BLaER1 treated with 17β-estradiol and CSF1 and Interleukin-3, amounts not matched to agents 10 nM and 100 nM (cell line): ENCODE data around the gene TLDC2.
"Not testable (repeated sequence)": the region's sequence is repeated elsewhere in the genome, so short reads cannot be mapped to it uniquely, and the experiment has no call there.

Experiments used
- H3K27ac ChIP-seq, 11 experiments: shearing (Covaris generic); formaldehyde crosslinking; 2 replicates each; pipeline ENCODE4 v1.8.1; 2022
- H3K27me3 ChIP-seq, 11 experiments: shearing (Covaris generic); formaldehyde crosslinking; 2 replicates each; pipeline ENCODE4 v1.8.1; 2022
- H3K36me3 ChIP-seq, 11 experiments: shearing (Covaris generic); formaldehyde crosslinking; 2 replicates each; pipeline ENCODE4 v1.8.1; 2022
- H3K4me1 ChIP-seq, 10 experiments: shearing (Covaris generic); formaldehyde crosslinking; 2 replicates each; pipeline ENCODE4 v1.8.1; 2022
- H3K4me2 ChIP-seq, 11 experiments: shearing (Covaris generic); formaldehyde crosslinking; 2 replicates each; pipeline ENCODE4 v1.8.1; 2022
- H3K4me3 ChIP-seq, 10 experiments: shearing (Covaris generic); formaldehyde crosslinking; 2 replicates each; pipeline ENCODE4 v1.8.1; 2022
- H3K9ac ChIP-seq, 11 experiments: shearing (Covaris generic); formaldehyde crosslinking; 2 replicates each; pipeline ENCODE4 v1.8.1; 2022
- H3K9me3 ChIP-seq, 11 experiments: shearing (Covaris generic); formaldehyde crosslinking; replicated peaks in 1 of 11; 2 replicates each; pipeline ENCODE4 v1.8.1; 2022
- H4K20me1 ChIP-seq, 11 experiments: shearing (Covaris generic); formaldehyde crosslinking; 2 replicates each; pipeline ENCODE4 v1.8.1; 2022
- Cebpa-rat ChIP-seq, 11 experiments: shearing (Covaris generic); IDR thresholded peaks; 2 replicates each; pipeline ENCODE4 v1.8.1; 2022

TLDC2 gene

DNA sequence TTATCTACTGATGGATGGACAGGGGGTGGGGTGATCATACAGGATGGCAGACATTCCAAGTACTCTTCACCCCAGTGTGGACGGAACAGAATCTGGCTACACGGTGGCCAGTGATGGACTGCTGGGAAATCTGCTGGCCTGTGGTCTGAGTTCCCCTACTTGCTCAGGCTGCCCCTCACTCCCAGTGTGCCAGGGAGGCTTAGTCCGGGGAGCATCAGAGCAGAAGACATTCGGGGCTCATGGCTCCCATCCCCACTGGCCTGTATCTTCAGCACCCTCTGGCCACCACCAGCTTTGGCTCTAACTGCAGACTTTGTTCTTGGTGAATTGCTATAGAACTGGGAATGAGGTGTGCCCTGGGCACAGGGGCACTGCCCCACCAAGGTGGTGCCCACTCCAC, 15.3 kb downstream of the TLDC2 start:
- Histone ChIP-seq H3K9me3 (no peaks in the 10 kb centered on the region), H4K20me1 (peaks cover 0 to 68% (median 0%) of the 10 kb centered on the region in 11 experiments; a peak in 5 of 22 replicates), H3K4me3 (no peak overlapping the region), H3K4me1 (peaks cover 8 to 19% (median 13%) of the 10 kb centered on the region in 10 experiments; a peak in 16 of 20 replicates), H3K9ac (no peak overlapping the region), H3K36me3 (peaks cover 0 to 73% (median 0%) of the 10 kb centered on the region in 11 experiments; a peak in 6 of 22 replicates), H3K27ac (no peak overlapping the region), H3K27me3 (no peaks in the 10 kb centered on the region), H3K4me2 (no peak overlapping the region)
- no peak for TF ChIP-seq Cebpa-rat (IDR thresholded peaks at IDR 0.05)

DNA sequence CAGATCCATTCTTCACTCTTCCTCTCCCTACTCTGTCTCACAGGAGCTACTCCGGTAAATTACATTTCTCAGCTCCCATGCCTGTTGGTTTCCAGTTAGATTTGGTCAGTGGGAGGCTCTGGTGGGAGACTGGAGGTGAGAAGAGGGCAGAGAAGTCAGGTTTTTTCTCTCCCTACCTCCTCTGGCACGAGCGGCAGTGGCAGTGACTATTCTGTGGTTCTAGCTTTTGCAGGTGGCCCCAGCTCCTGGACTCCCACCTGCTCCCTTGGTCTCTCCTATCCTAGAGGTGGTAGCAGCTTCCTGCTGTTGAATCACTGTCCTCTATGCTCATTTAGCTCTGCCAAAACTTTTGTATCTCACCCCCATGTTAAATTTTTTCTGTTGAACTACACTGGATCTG, 17.9 kb downstream of the TLDC2 start:
- no peak overlapping the region for H3K27ac ChIP-seq
- peaks cover 0 to 10% (median 6%) of the 10 kb centered on the region in 10 experiments; a peak in 5 of 20 replicates for H3K4me1 ChIP-seq
- TF ChIP-seq Cebpa-rat (IDR thresholded peaks at IDR 0.05): no peak
- no peak overlapping the region for H3K9ac ChIP-seq
- no peak overlapping the region for H3K4me2 ChIP-seq
- H3K9me3 ChIP-seq: no peaks in the 10 kb centered on the region
- H4K20me1 ChIP-seq: peaks cover 0 to 85% (median 0%) of the 10 kb centered on the region in 11 experiments; a peak in 5 of 22 replicates
- H3K4me3 ChIP-seq: no peak overlapping the region
- H3K36me3 ChIP-seq: peaks cover 0 to 98% (median 0%) of the 10 kb centered on the region in 11 experiments; a peak in 6 of 22 replicates
- no peaks in the 10 kb centered on the region for H3K27me3 ChIP-seq

DNA sequence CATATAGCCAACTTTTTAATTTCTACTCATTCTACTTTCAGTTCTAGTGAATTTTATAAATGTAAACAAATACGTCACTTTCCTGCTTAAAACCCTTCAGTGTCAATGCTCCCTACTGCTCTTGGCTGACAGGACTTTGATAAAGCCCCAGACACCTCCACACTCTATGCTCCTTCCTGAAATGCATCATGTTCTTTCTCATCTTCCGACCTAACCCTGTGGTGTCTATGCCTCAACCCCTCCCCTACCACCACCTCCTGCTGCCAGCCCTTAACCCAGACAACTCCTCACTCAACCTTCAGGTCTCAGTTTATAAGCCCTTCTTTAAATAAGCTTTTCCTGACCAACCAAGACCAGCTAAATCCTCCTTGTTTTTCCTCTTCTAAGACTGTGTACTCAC, 19.1 kb downstream of the TLDC2 start:
- Histone ChIP-seq H4K20me1 (peaks cover 0 to 86% (median 0%) of the 10 kb centered on the region in 11 experiments; a peak in 5 of 22 replicates), H3K4me2 (no peak overlapping the region), H3K9ac (no peak overlapping the region), H3K27ac (no peak overlapping the region), H3K27me3 (no peaks in the 10 kb centered on the region), H3K36me3 (peaks cover 0 to 99% (median 0%) of the 10 kb centered on the region in 11 experiments; a peak in 6 of 22 replicates), H3K9me3 (no peaks in the 10 kb centered on the region), H3K4me1 (peaks cover 0 to 6% (median 5%) of the 10 kb centered on the region in 10 experiments; a peak in 5 of 20 replicates), H3K4me3 (no peak overlapping the region)
- no peak for TF ChIP-seq Cebpa-rat (IDR thresholded peaks at IDR 0.05)

DNA sequence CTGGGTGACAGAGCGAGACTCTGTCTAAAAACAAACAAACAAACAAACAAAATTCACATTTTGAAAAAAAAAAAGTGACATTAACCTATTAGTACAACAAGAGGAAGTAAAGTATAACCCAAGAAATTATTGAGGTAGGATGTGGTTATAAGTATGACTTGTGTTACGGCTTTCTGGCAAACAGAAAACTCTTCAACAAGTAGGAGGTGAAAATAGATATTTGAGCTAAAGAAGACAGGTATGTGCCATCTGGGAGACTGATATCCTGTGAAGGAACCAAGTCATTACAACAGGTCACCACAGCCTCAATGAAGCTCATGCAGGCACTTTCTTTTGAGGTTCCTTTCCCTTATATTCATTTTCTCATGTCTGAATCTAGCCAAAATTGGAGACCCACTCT, 28.8 kb downstream of the TLDC2 start:
- Histone ChIP-seq H3K27me3 (no peaks in the 10 kb centered on the region), H4K20me1 (peaks cover 0 to 39% (median 0%) of the 10 kb centered on the region in 11 experiments; a peak in 1 of 22 replicates), H3K4me3 (no peak overlapping the region), H3K36me3 (peaks cover 0 to 100% (median 0%) of the 10 kb centered on the region in 11 experiments; a peak in 6 of 22 replicates), H3K9me3 (no peaks in the 10 kb centered on the region), H3K9ac (no peak overlapping the region), H3K4me1 (peaks cover 0 to 29% (median 19%) of the 10 kb centered on the region in 10 experiments; a peak in 16 of 20 replicates), H3K4me2 (no peak overlapping the region; a peak in 1 of 22 replicates), H3K27ac (no peak overlapping the region)
- no peak for TF ChIP-seq Cebpa-rat (IDR thresholded peaks at IDR 0.05)

DNA sequence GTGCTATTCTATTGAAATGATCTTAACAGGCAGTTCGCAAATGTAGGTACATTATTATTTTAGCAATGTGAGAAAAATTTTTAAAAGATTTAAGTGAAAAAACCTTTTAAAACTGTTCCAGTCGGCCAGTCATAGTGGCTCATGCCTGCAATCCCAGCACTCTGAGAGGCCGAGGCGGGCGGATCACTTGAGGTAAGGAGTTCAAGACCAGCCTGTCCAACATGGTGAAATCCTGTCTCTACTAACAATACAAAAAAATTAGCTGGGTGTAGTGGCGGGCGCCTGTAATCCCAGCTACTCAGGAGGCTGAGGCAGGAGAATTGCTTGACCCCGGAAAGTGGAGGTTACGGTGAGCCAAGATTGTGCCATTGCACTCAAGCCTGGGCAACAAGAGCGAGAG, 29.6 kb downstream of the TLDC2 start:
- H3K9me3 ChIP-seq, H3K27me3 ChIP-seq, H3K4me2 ChIP-seq, H3K27ac ChIP-seq, H3K4me3 ChIP-seq, H3K9ac ChIP-seq: not testable (repeated sequence)
- peaks cover 0 to 36% (median 0%) of the 10 kb centered on the region in 11 experiments; a peak in 1 of 22 replicates for H4K20me1 ChIP-seq
- peaks cover 0 to 100% (median 0%) of the 10 kb centered on the region in 11 experiments; a peak in 6 of 22 replicates for H3K36me3 ChIP-seq
- H3K4me1 ChIP-seq: peaks cover 0 to 29% (median 19%) of the 10 kb centered on the region in 10 experiments; a peak in 16 of 20 replicates

DNA sequence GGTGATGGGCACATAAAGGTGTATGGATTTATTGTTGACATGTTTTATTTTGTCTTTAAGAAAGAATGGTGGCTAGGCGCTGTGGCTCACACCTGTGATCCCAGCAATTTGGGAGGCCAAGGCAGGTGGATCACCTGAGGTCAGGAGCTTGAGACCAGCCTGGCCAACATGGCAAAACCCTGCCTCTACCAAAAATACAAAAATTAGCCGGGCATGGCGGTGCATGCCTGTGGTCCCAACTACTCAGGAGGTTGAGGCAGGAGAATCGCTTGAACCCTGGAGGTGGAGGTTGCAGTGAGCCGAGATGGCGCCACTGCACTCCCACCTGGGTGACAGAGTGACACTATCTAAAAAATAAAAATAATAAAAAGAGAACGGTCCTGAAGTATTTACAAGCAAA, 30.1 kb downstream of the TLDC2 start:
- H3K4me3 ChIP-seq, H3K27me3 ChIP-seq, H3K4me2 ChIP-seq, H3K27ac ChIP-seq, H3K9ac ChIP-seq, H3K9me3 ChIP-seq: not testable (repeated sequence)
- Histone ChIP-seq H3K36me3 (peaks cover 0 to 100% (median 0%) of the 10 kb centered on the region in 11 experiments; a peak in 6 of 22 replicates), H4K20me1 (peaks cover 0 to 36% (median 0%) of the 10 kb centered on the region in 11 experiments; a peak in 3 of 22 replicates), H3K4me1 (peaks cover 0 to 29% (median 19%) of the 10 kb centered on the region in 10 experiments; a peak in 16 of 20 replicates)

DNA sequence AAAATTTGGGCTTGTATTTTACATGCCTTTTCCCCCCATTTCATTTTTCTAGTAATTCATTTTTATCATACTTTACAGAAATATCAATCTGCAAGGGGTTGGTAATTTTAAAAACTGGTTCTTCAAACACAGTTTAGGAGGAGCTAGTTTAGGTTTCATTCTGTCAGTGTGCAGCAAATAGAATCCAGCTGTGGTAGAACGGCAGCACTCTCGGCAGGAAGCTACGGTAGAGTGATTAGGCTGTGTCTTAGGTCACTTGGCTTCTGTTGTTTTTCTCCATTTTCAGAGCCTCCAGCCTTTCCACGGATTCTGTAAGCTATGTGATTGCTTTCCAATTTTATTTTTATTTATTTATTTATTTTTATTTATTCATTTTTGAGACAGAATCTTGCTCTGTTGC, 32.7 kb downstream of the TLDC2 start:
- peak overlapping the region in 2 of 11 experiments; percentile 11 to 32; a peak in 3 of 22 replicates for H3K9ac ChIP-seq
- no peak for TF ChIP-seq Cebpa-rat (IDR thresholded peaks at IDR 0.05)
- peaks cover 0 to 36% (median 0%) of the 10 kb centered on the region in 11 experiments; a peak in 3 of 22 replicates for H4K20me1 ChIP-seq
- H3K4me3 ChIP-seq: no peak overlapping the region
- H3K36me3 ChIP-seq: peaks cover 0 to 100% (median 0%) of the 10 kb centered on the region in 11 experiments; a peak in 6 of 22 replicates
- H3K9me3 ChIP-seq: no peaks in the 10 kb centered on the region
- H3K27me3 ChIP-seq: no peaks in the 10 kb centered on the region
- peaks cover 0 to 29% (median 19%) of the 10 kb centered on the region in 10 experiments; a peak in 16 of 20 replicates for H3K4me1 ChIP-seq
- H3K27ac ChIP-seq: peak overlapping the region in 7 of 11 experiments; percentile 26 to 68 (median 54); a peak in 13 of 22 replicates
- peak overlapping the region in 8 of 11 experiments; percentile 48 to 73 (median 62); a peak in 17 of 22 replicates for H3K4me2 ChIP-seq

DNA sequence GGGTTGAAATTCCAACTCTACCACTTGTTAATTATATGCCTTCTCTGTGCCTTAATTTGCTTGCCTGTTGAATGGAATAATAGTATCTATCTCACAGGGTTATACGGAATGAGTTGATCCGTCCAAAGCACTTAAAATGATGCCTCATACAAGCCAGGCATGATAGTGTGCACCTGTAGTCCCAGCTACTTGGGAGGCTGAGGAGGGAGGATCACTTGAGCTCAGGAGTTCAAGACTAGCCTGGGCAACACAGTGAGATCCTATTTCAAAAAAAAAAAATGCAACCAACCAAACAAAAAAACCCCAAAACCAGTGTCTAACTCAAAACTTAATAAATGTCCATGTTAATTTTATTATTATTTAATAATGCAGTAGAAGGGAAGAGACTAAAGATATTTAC, 40.3 kb downstream of the TLDC2 start:
- Histone ChIP-seq H3K27ac (no peak overlapping the region), H3K9ac (no peak overlapping the region), H3K4me1 (no peaks in the 10 kb centered on the region), H3K36me3 (peaks cover 0 to 97% (median 0%) of the 10 kb centered on the region in 11 experiments; a peak in 9 of 22 replicates), H3K4me2 (no peak overlapping the region), H4K20me1 (peaks cover 0 to 86% (median 0%) of the 10 kb centered on the region in 11 experiments; a peak in 4 of 22 replicates), H3K9me3 (no peaks in the 10 kb centered on the region), H3K27me3 (no peaks in the 10 kb centered on the region), H3K4me3 (no peak overlapping the region)
- no peak for TF ChIP-seq Cebpa-rat (IDR thresholded peaks at IDR 0.05)

DNA sequence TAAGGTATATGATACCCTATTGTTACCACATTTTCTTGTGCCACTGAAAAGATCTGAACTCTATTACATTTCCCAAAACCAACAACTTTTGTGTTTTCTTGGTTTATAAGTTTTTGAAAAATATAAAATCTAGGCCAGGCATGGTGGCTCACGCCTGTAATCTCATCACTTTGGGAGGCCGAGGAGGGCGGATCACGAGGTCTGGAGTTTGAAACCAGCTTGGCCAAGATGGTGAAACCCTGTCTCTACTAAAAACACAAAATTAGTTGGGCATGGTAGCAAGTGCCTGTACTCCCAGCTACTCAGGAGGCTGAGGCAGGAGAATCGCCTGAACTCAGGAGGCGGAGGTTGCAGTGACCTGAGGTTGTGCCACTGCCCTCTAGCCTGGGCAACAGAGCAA, 41.3 kb downstream of the TLDC2 start:
- no peak for TF ChIP-seq Cebpa-rat (IDR thresholded peaks at IDR 0.05)
- Histone ChIP-seq H3K36me3 (peaks cover 0 to 97% (median 0%) of the 10 kb centered on the region in 11 experiments; a peak in 9 of 22 replicates), H3K9ac (no peak overlapping the region), H4K20me1 (peaks cover 0 to 86% (median 0%) of the 10 kb centered on the region in 11 experiments; a peak in 4 of 22 replicates), H3K4me3 (no peak overlapping the region), H3K27me3 (no peaks in the 10 kb centered on the region), H3K4me2 (no peak overlapping the region), H3K9me3 (no peaks in the 10 kb centered on the region), H3K4me1 (no peaks in the 10 kb centered on the region), H3K27ac (no peak overlapping the region)
